Psoas muscle (tissue), 8 donors: ENCODE data around the gene TH. TPM values are rescaled to one million over a fixed set of nuclear protein-coding genes. Genes with fewer than 3 reads are reported as not detected.

Experiments used
- ATAC-seq, 4 donors: fragments of 200-7000 bp; cut with Tn5 transposase; one replicate each; pipeline ENCODE4 v1.9.1; 2020; ENCODE audit warnings: moderate library complexity in 3 of 4, mild to moderate bottlenecking in 2 of 4
- DNase-seq, 2 donors: peaks; one replicate each; pipeline ENCODE4 v3.0.0-alpha.2; 2020
- H3K27ac ChIP-seq: fragments of 200-600 bp; one replicate; pipeline ENCODE4 v1.8.0; 2022
- H3K27me3 ChIP-seq, 3 donors: fragments of 200-600 bp in 1 of 3; one replicate each; pipeline versions ENCODE4 v1.6.1 to v1.8.0; 2013 to 2022; ENCODE audit warnings: low read length in 2 of 3, mild to moderate bottlenecking in 2 of 3, moderate library complexity in 1 of 3; ENCODE audit not compliant: insufficient read depth in 3 of 3
- H3K36me3 ChIP-seq, 2 donors: fragments of 200-600 bp in 1 of 2; one replicate each; pipeline versions ENCODE4 v1.6.1 to v1.8.0; 2013 to 2022; ENCODE audit warnings: low read depth in 1 of 2, mild to moderate bottlenecking in 1 of 2, moderate library complexity in 1 of 2; ENCODE audit not compliant: insufficient read depth in 1 of 2
- H3K4me1 ChIP-seq: fragments of 200-600 bp; one replicate; pipeline ENCODE4 v1.8.0; 2022
- H3K4me3 ChIP-seq: fragments of 200-600 bp; one replicate; pipeline ENCODE4 v1.8.0; 2022; ENCODE audit warnings: mild to moderate bottlenecking
- H3K9me3 ChIP-seq: fragments of 200-600 bp; one replicate; pipeline ENCODE4 v1.8.0; 2022
- CTCF ChIP-seq: fragments of 200-600 bp; IDR thresholded peaks from one replicate; pipeline ENCODE4 v1.8.0; 2022; ENCODE audit warnings: antibody characterized with exemption
- WGBS, 3 donors: extraction: QIAGEN DNeasy Blood & Tissue Kit; methylation state at CpG; one replicate each; pipeline versions ENCODE4 v1.1.6 to v1.1.7; 2013; 5-methylcytosine and 5-hydroxymethylcytosine counted together
- intact Hi-C, 2 donors: fragments of 100-400 bp; cut with DNase I; formaldehyde crosslinking; loops; one replicate each; pipeline versions ENCODE4 v1.11.0 to v1.14.2; 2022
- polyA plus RNA-seq, 3 donors: library from polyadenylated mRNA; stranded (reverse); fragments of 200-250 nt; gene quantifications; one replicate each; pipeline ENCODE4 v1.2.3, GENCODE V29; 2013
- total RNA-seq, 4 donors: library from RNA; stranded (reverse); fragmentation: NEBNext Ultra II Directional in 2 of 4; extraction: Animal tissue kit (Norgen Biotek cat#: 25700) in 2 of 4; gene quantifications; one replicate each; pipeline versions ENCODE4 v1.2.1 to v1.2.4, GENCODE V29; 2021 to 2023
- donor health status: healthy with polysubstance abuse.
- donor health status: DM: no; HTN: no; CAD: no; lungs with moderate emphysema.
- donor health status: Bipolar disorder and iron deficiency.
- donor health status: healthy.
- donor health status: DM: yes; HTN: yes; CAD: no.
- donor health status: DM: no; HTN: no; CAD: no.
- donor health status: DM: no; HTN: no; CAD: no.
- donor health status: DM: yes; HTN: yes; CAD: no.

Gene TH
- total and polyA plus RNA-seq, 7 donors = 0.16 to 0.34 TPM; not detected in 5

DNA sequence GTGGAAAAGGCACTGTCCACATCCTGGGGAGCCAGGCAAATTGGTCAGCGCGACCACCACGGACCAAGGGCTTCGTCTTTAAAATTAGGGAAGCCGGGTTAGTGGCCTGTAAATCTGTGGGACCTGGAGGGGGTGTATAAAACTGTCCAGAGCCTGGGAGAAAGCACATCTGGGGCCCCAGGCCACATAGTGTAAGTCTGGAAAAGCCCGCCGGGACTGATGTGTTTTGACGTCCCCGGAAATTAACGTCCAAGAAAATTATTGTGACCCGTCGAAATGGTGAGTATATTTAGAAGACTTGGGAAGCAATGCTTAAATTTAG is 28.2 kb downstream of the TH start:
- ATAC-seq (no peak), DNase-seq (no peak)
- Histone ChIP-seq H3K27me3 (peaks cover 5 to 75% (median 33%) of the 10 kb centered on the region in 3 donors), H3K27ac (no peak overlapping the region), H3K9me3 (no peaks in the 10 kb centered on the region), H3K36me3 (no peaks in the 10 kb centered on the region), H3K4me1 (peaks cover 8% of the 10 kb centered on the region), H3K4me3 (peak overlapping the region; percentile 49)
- 13 to 22% (median 20%) methylated on average over 12 of the region's 12 CpGs for WGBS, 3 donors
- no peak for TF ChIP-seq CTCF
- intact Hi-C loops = no loop called here

DNA sequence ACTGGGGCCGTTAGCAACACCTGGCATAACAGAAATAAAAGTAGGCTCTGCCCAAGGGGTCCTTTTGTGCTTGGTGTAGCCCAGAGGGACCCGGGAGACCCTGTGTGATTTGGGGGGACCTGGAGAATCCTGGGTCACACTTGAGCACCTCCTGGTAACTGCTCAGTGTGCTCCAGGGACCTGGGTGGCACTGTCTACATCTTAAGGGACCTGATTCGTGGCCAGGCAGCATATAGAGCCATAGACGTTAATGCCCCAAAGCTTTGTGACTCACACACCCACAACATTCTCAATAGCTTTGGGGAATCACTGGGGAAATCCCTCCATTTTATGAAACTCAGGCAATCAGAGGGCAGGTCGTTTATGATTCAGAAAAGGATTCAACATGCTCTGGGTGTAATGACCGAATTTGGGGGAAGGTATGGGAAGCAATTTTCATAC is 28.8 kb downstream of the TH start:
- 39 to 49% (median 46%) methylated on average over 6 of the region's 6 CpGs for WGBS, 3 donors
- Histone ChIP-seq H3K27me3 (peaks cover 5 to 80% (median 38%) of the 10 kb centered on the region in 3 donors), H3K36me3 (no peaks in the 10 kb centered on the region), H3K4me3 (no peak overlapping the region), H3K4me1 (peaks cover 8% of the 10 kb centered on the region), H3K27ac (no peak overlapping the region), H3K9me3 (no peaks in the 10 kb centered on the region)
- DNase-seq = no peak
- intact Hi-C loops = no loop called here
- ATAC-seq = no peak
- TF ChIP-seq CTCF = no peak

DNA sequence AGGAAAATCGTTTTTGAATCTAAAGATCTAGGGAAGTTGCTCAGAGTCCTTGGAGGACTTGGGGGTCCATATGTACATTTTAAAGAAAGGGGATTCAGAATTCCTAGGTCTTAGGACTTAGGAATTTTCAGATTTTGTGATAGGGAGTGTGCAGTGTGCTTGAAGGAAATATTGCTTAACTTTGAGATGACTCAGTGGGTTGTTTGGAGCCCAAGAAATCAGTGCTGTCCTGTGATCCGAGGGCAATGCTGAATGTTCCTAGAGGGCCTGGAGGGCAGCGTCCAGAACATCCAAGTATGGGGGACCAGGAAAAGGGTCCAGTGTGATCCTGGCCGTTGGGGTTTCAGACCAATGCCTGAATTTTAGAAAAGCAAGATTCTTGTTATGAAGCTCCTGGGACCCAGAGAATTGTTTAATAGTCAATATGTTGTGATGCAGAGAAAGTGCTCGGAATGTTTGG is 29.3 kb downstream of the TH start:
- Histone ChIP-seq H3K36me3 (no peaks in the 10 kb centered on the region), H3K27me3 (peaks cover 5 to 82% (median 38%) of the 10 kb centered on the region in 3 donors), H3K27ac (no peak overlapping the region), H3K9me3 (no peaks in the 10 kb centered on the region), H3K4me3 (no peak overlapping the region), H3K4me1 (peaks cover 8% of the 10 kb centered on the region)
- ATAC-seq (no peak), DNase-seq (peak in 1 of 2 donors; percentile 14)
- intact Hi-C loops = no loop called here
- no peak for TF ChIP-seq CTCF
- 51 to 59% (median 56%) methylated on average over 5 of the region's 5 CpGs for WGBS, 3 donors

- Histone ChIP-seq H3K4me1 (peaks cover 8% of the 10 kb centered on the region), H3K9me3 (no peaks in the 10 kb centered on the region), H3K4me3 (peak overlapping the region; percentile 48), H3K36me3 (no peaks in the 10 kb centered on the region), H3K27me3 (peaks cover 5 to 86% (median 37%) of the 10 kb centered on the region in 3 donors), H3K27ac (no peak overlapping the region)
- DNase-seq (peak; percentile 13 to 44), ATAC-seq (no peak)
- 9 to 15% (median 11%) methylated on average over 95 to 102 of the region's 102 CpGs for WGBS, 3 donors
- TF ChIP-seq CTCF = no peak
- intact Hi-C loops = no loop called here
Measured at GRCh38 chr11:2140411-2141400, 30.9 kb downstream of the TH start.
